ENCODE data around the gene PATZ1.

DNA sequence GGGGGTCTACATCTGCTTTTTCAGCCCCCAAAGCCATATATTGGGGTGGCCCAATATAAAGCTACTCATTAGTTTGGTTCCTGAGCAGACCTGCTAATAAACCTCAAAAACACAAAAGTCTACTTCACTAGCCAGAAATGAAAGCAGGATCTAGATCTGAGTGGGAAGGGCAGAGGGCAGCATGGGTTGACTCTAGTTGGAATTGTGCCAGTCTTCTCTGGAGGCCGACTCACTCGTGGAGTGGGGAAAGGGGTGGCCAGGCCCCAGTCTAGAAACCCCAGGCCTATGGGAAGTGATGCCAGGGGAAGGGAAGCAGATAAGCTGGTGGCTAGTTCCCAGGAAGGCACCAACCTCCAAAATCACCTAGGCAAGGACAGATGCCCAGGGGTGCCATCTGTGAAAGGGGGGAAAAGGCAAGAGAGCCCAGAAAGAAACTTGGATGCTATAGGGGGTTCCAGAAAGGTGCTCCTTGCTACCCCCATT lies 5.3 kb downstream of the PATZ1 start:
- TF ChIP-seq, protein P1, sequence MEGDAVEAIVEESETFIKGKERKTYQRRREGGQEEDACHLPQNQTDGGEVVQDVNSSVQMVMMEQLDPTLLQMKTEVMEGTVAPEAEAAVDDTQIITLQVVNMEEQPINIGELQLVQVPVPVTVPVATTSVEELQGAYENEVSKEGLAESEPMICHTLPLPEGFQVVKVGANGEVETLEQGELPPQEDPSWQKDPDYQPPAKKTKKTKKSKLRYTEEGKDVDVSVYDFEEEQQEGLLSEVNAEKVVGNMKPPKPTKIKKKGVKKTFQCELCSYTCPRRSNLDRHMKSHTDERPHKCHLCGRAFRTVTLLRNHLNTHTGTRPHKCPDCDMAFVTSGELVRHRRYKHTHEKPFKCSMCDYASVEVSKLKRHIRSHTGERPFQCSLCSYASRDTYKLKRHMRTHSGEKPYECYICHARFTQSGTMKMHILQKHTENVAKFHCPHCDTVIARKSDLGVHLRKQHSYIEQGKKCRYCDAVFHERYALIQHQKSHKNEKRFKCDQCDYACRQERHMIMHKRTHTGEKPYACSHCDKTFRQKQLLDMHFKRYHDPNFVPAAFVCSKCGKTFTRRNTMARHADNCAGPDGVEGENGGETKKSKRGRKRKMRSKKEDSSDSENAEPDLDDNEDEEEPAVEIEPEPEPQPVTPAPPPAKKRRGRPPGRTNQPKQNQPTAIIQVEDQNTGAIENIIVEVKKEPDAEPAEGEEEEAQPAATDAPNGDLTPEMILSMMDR (IDR thresholded peaks at IDR 0.05): no peak
- TF ChIP-seq POLR2A (IDR thresholded peaks at IDR 0.05): no peak
- no peak for TF ChIP-seq EP300 (IDR thresholded peaks at IDR 0.05)
